Adrenal gland (tissue), 12 donors: ENCODE data around the gene SPAG4. TPM values are rescaled to one million over a fixed set of nuclear protein-coding genes. Genes with fewer than 3 reads are reported as not detected.

Source experiments
- DNase-seq, 7 donors: peaks; one replicate each; pipeline ENCODE4 v3.0.0-alpha.2; 2019 to 2020
- H3K27ac ChIP-seq, 5 donors: fragments of 200-600 bp; sonication (generic) in 4 of 5; 1 replicate in 3 of 5; 2 replicates in 2 of 5; pipeline versions ENCODE4 v1.5.1 to v1.8.0; 2016 to 2020; ENCODE audit warnings: mild to moderate bottlenecking in 1 of 5
- H3K27me3 ChIP-seq: fragments of 200-600 bp; 2 replicates; pipeline ENCODE4 v1.8.0; 2021
- H3K36me3 ChIP-seq, 2 donors: fragments of 200-600 bp; replicated peaks in 1 of 2; 1 replicate in 1 of 2; 2 replicates in 1 of 2; pipeline versions ENCODE4 v1.5.1 to v1.8.0; 2018 to 2022
- H3K4me1 ChIP-seq, 2 donors: fragments of 200-600 bp; replicated peaks in 1 of 2; 1 replicate in 1 of 2; 2 replicates in 1 of 2; pipeline versions ENCODE4 v1.5.1 to v1.8.0; 2018 to 2021
- H3K4me3 ChIP-seq, 4 donors: fragments of 200-600 bp; sonication (generic) in 3 of 4; one replicate each; pipeline ENCODE4 v1.5.1; 2016 to 2018
- H3K9me3 ChIP-seq, 3 donors: fragments of 200-600 bp; sonication (generic) in 1 of 3; replicated peaks in 1 of 3; 1 replicate in 2 of 3; 2 replicates in 1 of 3; pipeline versions ENCODE4 v1.5.1 to v1.8.0; 2016 to 2021
- POLR2A ChIP-seq, 2 donors: fragments of 450-650 bp; IDR thresholded peaks; one replicate each; pipeline ENCODE4 v1.6.1; 2017; ENCODE audit warnings: antibody characterized with exemption in 2 of 2, mild to moderate bottlenecking in 2 of 2, moderate library complexity in 1 of 2
- WGBS, 4 donors: extraction: QIAGEN DNeasy Blood & Tissue Kit in 2 of 4; methylation state at CpG; one replicate each; pipeline versions ENCODE4 v1.1.5 to v1.1.7; 2013 to 2017; 5-methylcytosine and 5-hydroxymethylcytosine counted together
- intact Hi-C, 2 donors: fragments of 100-400 bp; cut with DNase I; formaldehyde crosslinking; loops; one replicate each; pipeline versions ENCODE4 v1.14.1 to v1.15.0; 2022 to 2023
- polyA plus RNA-seq, 3 donors: library from polyadenylated mRNA; stranded (reverse); fragments of 200-250 nt in 2 of 3; fragments of 350-450 nt in 1 of 3; fragmentation: Illumina TruSeq in 1 of 3; extraction: RNeasy Lipid Tissue Mini Kit (QIAGEN cat#74804) in 1 of 3; gene quantifications; one replicate each; pipeline ENCODE4 v1.2.3, GENCODE V29; 2013 to 2014
- total RNA-seq, 9 donors: library from RNA; depleted of rRNA in 4 of 9; stranded (reverse); fragments of >200 nt in 4 of 9; fragments of 120-200 nt in 1 of 9; fragmentation: NEBNext Ultra II Directional in 1 of 9; extraction: Animal tissue kit (Norgen Biotek cat#: 25700) in 1 of 9; gene quantifications; one replicate each; pipeline versions ENCODE4 v1.1.0 to v1.2.4, GENCODE V29; 2013 to 2023
- TF ChIP-seq, protein P1 (sequence below), 6 experiments: fragments of 450-650 bp in 4 of 6; fragments of 200-600 bp in 2 of 6; sonication (generic) in 1 of 6; IDR thresholded peaks; 1 replicate in 5 of 6; 2 replicates in 1 of 6; pipeline versions ENCODE4 v1.5.1 to v1.8.0; 2016 to 2021; ENCODE audit warnings: antibody characterized with exemption in 6 of 6, mild to moderate bottlenecking in 2 of 6, moderate library complexity in 1 of 6
- donor health status: healthy with polysubstance abuse.
- donor health status: Bipolar disorder and iron deficiency.
- donor health status: DM: yes; HTN: yes; CAD: no.
- donor health status: DM: no; HTN: no; CAD: no.
- donor health status: DM: no; HTN: no; CAD: no.
- donor health status: DM: yes; HTN: yes; CAD: no.

The SPAG4 gene
- total and polyA plus RNA-seq, 12 donors = 2.7 to 32.0 (median 13.4) TPM

GRCh38 chr20:35620818-35621559, 5.4 kb downstream of the SPAG4 start:
- Histone ChIP-seq H3K27ac (no peak overlapping the region), H3K4me3 (no peak overlapping the region), H3K4me1 (peaks cover 0 to 27% of the 10 kb centered on the region in 2 donors), H3K36me3 (peaks cover 0 to 9% of the 10 kb centered on the region in 2 donors), H3K27me3 (no peaks in the 10 kb centered on the region), H3K9me3 (no peaks in the 10 kb centered on the region)
- intact Hi-C loops = no loop called here
- WGBS, 4 donors = 80 to 96% (median 92%) methylated on average over 4 to 11 of the region's 11 CpGs
- DNase-seq = no peak
- TF ChIP-seq POLR2A (IDR thresholded peaks at IDR 0.05) = no peak
- TF ChIP-seq, protein P1, sequence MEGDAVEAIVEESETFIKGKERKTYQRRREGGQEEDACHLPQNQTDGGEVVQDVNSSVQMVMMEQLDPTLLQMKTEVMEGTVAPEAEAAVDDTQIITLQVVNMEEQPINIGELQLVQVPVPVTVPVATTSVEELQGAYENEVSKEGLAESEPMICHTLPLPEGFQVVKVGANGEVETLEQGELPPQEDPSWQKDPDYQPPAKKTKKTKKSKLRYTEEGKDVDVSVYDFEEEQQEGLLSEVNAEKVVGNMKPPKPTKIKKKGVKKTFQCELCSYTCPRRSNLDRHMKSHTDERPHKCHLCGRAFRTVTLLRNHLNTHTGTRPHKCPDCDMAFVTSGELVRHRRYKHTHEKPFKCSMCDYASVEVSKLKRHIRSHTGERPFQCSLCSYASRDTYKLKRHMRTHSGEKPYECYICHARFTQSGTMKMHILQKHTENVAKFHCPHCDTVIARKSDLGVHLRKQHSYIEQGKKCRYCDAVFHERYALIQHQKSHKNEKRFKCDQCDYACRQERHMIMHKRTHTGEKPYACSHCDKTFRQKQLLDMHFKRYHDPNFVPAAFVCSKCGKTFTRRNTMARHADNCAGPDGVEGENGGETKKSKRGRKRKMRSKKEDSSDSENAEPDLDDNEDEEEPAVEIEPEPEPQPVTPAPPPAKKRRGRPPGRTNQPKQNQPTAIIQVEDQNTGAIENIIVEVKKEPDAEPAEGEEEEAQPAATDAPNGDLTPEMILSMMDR (IDR thresholded peaks at IDR 0.05) = no peak

- 88 to 98% (median 94%) methylated on average over 2 of the region's 2 CpGs for WGBS, 4 donors
These were observed 5.9 kb downstream of the SPAG4 start for GRCh38 chr20:35621560-35621946.

GRCh38 chr20:35625584-35626385, 10.2 kb downstream of the SPAG4 start:
- intact Hi-C loops = no loop called here
- Histone ChIP-seq H3K4me1 (no peaks in the 10 kb centered on the region), H3K27me3 (no peaks in the 10 kb centered on the region), H3K36me3 (peaks cover 0 to 49% of the 10 kb centered on the region in 2 donors), H3K9me3 (no peaks in the 10 kb centered on the region), H3K4me3 (no peak overlapping the region), H3K27ac (no peak overlapping the region)
- 93 to 96% (median 94%) methylated on average over 6 of the region's 6 CpGs for WGBS, 4 donors
- peak in 2 of 7 donors; percentile 13 to 44 for DNase-seq
- no peak for TF ChIP-seq POLR2A (IDR thresholded peaks at IDR 0.05)
- TF ChIP-seq, protein P1 (IDR thresholded peaks at IDR 0.05) = no peak

More at GRCh38 chr20:35621560-35621946, 5.9 kb downstream of the SPAG4 start:
- Histone ChIP-seq H3K9me3 (no peaks in the 10 kb centered on the region), H3K27me3 (no peaks in the 10 kb centered on the region), H3K4me1 (peaks cover 0 to 27% of the 10 kb centered on the region in 2 donors), H3K4me3 (no peak overlapping the region), H3K36me3 (peaks cover 0 to 15% of the 10 kb centered on the region in 2 donors), H3K27ac (no peak overlapping the region)
- intact Hi-C loops = no loop called here
- TF ChIP-seq POLR2A (IDR thresholded peaks at IDR 0.05) = no peak
- TF ChIP-seq, protein P1 (IDR thresholded peaks at IDR 0.05) = no peak
- no peak for DNase-seq

DNA sequence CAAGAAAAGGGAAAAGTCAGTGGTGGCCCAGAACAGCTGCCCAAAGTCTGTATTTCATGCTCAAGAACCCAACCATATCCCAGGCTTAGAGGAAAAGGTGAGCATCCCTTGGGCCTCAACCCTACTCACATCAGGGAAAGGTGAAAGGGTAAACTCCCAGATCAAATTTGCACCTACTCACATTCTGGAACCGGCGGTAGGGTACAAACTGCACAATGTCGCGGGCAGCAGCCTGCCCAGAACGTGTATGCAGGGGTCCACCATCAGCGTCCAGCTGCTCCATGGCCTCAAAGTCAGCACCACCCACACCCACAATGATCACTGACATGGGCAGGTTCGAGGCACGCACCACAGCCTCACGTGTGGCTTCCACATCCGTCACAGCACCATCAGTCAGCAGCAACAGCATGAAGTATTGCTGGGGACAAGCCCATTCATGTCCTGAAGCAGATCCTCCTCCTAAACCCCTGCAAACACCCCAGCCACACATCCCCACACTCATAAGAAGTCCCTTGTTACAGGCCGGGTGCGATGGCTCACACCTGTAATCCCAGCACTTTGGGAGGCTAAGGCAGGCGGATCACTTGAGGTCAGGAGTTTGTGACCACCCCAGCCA, 10.9 kb downstream of the SPAG4 start:
- intact Hi-C loops = no loop called here
- no peaks in the 10 kb centered on the region for H3K27me3 ChIP-seq
- peaks cover 0 to 56% of the 10 kb centered on the region in 2 donors for H3K36me3 ChIP-seq
- H3K9me3 ChIP-seq = no peaks in the 10 kb centered on the region
- no peak for TF ChIP-seq POLR2A (IDR thresholded peaks at IDR 0.05)
- TF ChIP-seq, protein P1 (IDR thresholded peaks at IDR 0.05) = no peak
- no peak overlapping the region for H3K4me3 ChIP-seq
- no peak overlapping the region for H3K27ac ChIP-seq
- DNase-seq = peak in 2 of 7 donors; percentile 16 to 48
- 92 to 96% (median 94%) methylated on average over 7 to 13 of the region's 13 CpGs for WGBS, 4 donors
- H3K4me1 ChIP-seq = no peaks in the 10 kb centered on the region
